HT-29 (cell line): ENCODE measurements around the gene RAP1GAP2. TPM values are rescaled to one million over a fixed set of nuclear protein-coding genes. Genes with fewer than 3 reads are reported as not detected.
"Not testable (repeated sequence)": the region's sequence is repeated elsewhere in the genome, so short reads cannot be mapped to it uniquely, and the experiment has no call there.

Experiments
- DNase-seq: peaks from one replicate; pipeline ENCODE4 v3.0.0-alpha.2; 2015; ENCODE audit warnings: low spot score
- total RNA-seq: library from RNA; depleted of rRNA; stranded (reverse); fragments of >200 nt; shearing (Covaris generic); gene quantifications from 2 replicates; pipeline ENCODE4 v1.2.3, GENCODE V29; 2014

RAP1GAP2 gene
- total RNA-seq, 1 experiment from 2014 or later: 9.6 TPM

- peak; percentile 50 for DNase-seq
These were observed 18.5 kb downstream of the RAP1GAP2 start for GRCh38 chr17:2814481-2815341.

DNA sequence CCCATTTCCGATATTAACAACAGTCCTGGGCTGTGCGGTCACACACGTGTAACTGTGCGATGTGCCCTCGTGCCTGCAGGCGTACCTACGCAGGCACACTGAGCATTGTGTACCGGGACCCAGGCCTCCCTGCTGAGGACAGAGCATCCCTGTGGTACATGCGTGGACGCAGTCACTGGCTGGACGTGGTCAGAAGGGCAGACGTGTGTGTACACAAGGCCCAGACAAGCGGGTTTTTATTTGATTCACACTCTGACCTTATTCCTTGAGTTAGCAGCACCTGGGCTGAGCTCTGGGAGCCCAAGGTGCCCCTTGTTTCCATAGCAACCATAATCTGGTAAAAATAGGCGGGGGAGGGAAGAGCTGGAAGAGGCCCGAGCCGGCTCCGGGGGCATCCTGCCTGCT lies 19.5 kb downstream of the RAP1GAP2 start:
- DNase-seq: peak; percentile 65

DNA sequence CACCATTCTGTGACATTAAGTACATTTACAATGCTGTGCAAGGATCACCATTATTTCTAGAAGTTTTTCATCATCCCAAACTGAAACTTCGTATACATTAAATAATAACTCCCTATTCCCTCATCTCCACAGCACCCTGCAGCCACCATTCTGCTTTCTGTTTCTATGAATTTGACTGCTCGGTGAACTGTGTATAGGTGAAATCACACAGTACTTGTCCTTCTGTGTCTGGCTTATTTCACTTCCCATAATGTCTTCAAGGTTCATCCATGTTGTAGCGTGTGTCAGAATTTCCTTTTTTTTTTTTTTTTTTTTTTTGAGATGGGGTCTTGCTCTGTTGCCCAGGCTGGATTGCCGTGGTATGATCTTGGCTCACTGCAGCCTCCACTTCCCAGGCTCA lies 20.4 kb downstream of the RAP1GAP2 start:
- DNase-seq: no peak

- not testable (repeated sequence) for DNase-seq
These were observed 23.1 kb downstream of the RAP1GAP2 start for GRCh38 chr17:2819294-2819693.

- no peak for DNase-seq
These were observed 23.8 kb downstream of the RAP1GAP2 start for GRCh38 chr17:2819921-2820501.

DNA sequence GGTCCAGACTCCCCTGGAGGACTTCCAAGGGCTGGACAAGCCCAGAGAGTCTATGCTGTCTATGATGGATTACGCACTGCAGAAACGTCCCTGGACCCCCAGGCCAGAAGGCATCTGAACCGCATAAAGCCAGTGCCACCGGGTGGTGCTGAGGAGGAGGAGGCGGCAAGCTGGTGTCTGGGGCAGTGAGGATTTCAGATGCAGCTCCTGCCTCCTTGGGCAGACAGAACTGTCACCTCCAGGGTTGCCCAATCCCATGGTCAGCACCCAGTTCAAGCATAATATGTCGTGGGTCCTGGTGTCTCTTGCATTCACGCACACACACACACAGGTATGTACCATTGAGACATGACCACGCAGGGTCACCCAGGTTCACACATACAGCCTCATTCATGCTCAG lies 25.6 kb downstream of the RAP1GAP2 start:
- DNase-seq: no peak

DNA sequence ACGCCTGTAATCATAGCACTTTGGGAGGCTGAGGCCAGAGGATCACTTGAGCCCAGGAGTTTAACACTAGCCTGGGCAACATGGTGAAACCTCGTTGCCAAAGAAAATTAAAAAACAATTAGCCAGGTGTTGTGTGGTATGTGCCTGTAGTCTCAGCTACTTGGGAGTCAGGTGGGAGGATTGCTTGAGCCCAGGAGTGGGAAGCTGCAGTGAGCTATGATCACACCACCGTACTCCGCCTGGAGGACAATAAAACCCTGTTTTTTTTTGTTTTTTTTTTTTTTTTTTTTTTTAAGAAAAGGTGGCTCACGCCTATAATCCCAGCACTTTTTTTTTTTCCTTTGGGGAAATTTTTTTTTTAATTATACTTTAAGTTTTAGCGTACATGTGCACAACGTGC lies 26.1 kb downstream of the RAP1GAP2 start:
- no peak for DNase-seq

GRCh38 chr17:2825253-2825970 lies 29.2 kb downstream of the RAP1GAP2 start:
- no peak for DNase-seq

GRCh38 chr17:2828397-2829038 lies 32.3 kb downstream of the RAP1GAP2 start:
- DNase-seq: peak; percentile 73

GRCh38 chr17:2830678-2831077 lies 34.4 kb downstream of the RAP1GAP2 start:
- no peak for DNase-seq

GRCh38 chr17:2835780-2836179 lies 39.5 kb downstream of the RAP1GAP2 start:
- DNase-seq: no peak

DNA sequence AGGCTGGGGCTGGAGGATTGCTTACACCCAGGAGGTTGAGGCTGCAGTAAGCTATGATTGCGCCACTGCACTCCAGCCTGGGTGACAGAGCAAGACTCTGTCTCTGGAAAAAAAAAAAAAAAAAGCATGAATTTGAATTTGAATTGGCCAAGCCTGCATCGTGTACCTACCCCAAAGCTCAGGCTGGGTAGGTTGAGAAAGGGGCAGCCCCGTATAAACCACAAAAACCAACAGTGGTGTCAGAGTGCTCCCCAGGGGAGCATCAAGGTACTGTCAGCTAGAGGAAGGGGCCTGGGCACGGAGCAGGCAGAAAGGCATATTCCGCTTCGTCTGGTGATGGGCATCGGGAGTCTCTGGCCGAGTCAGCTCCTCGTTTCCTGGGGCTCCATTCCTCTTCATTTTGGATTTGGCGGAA lies 40.9 kb downstream of the RAP1GAP2 start:
- DNase-seq: no peak

DNA sequence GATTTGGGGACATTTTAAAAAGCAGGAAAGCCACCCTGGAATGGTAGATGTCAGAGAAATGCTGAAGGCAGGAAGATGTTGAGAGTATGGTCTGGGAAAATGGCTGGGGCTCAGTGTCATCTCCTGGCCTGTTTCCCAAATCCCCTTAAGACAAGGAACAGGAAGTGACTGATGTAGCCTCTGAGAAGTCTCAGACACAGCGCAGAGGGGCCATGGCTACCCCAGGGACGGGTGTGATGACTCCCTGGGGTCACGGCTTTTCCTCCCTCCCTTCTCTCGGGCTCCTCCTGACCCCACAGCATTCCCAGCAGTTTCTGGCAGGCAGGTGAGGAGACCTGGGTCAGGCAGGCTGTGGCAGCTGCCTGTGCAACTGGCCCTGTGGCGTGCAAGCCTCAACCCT lies 45.4 kb downstream of the RAP1GAP2 start:
- no peak for DNase-seq

- DNase-seq: no peak
These were observed 46.2 kb downstream of the RAP1GAP2 start for GRCh38 chr17:2842464-2842863.

DNA sequence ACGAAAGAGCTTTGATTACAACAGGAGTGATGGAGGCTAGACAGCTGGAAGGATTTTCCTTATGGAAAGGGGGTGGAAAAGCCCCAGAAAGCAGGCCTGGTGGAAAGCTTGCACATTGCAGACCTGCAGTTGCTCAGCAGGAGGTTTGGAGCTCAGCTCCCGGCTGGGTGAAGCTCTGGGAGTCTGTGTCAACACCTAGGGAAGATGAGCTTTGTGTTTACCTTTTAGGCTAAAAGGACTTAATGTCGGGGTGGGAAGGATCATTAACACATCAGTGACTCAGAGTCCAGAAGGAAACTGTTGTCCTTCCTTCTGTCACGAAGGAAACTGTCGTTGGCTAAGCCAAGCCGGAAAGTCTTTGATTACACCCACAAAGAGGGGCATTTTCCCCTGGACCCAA lies 48.2 kb downstream of the RAP1GAP2 start:
- DNase-seq: peak; percentile 61

DNA sequence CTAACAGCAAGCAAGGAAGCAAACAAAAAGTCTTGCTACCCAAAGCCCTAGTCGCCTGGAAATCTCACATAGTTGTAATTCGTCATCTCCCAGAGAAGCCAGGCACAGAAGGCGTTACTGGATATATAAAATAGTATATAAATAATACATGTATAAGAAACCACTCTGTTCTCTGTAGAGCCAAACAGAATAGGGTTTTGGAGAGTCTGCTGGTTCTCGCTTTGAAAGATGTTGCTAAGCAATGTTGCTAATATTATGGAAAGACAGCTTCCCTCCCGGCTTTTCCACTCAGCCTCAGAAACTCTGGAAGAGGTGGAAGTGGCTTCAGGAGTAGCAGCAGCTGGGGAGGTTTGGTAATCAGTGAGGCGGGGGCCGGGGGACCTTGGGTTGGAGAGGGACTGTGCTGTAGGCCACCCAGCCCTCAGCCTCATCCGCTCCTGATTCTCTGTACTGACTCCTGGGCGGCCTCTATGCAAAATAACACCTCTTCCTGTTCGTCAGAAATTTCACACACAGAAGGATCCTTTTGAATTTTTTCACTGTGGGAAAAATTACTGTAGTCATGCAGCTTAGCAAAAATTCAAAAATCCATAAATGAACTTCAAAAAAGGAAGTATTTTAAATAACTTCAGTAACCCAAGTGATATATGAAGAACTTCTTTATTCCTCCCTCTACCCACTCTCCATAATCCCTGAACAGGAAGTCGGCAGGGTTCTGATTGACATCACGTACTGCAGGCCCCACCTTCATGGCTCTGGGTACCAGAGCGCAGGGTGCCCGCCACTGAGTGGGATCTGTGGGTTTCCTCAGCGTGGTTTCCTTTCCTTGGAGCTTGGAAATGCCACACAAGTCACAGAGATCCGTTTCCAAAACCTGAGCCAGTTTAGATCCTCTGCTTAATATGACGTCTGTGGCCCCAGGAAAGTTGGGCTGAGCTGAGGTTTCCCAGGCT lies 51.4 kb downstream of the RAP1GAP2 start:
- DNase-seq: no peak

- DNase-seq: no peak
These were observed 53.1 kb downstream of the RAP1GAP2 start for GRCh38 chr17:2849327-2849670.

- DNase-seq: no peak
These were observed 54.8 kb downstream of the RAP1GAP2 start for GRCh38 chr17:2850991-2851390.

DNA sequence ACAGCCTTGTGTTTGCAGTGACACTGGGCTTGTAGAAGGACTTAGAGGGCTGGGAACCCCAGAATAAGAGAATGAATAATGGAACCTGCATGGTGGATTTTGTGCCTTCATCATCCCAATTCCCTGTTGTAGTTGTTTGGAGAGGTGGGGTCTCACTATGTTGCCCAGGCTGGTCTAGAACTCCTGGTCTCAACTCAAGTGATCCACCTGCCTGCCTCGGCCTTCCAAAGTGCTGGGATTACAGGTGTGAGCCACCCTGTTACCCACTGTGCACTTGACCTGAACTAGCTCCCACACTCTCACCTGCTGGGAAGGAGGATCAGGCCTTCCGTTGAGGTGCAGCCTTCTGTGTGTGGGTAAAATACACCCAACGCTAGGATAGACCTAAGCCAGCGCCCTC lies 55.4 kb downstream of the RAP1GAP2 start:
- DNase-seq: no peak

- DNase-seq: no peak
These were observed 56.0 kb downstream of the RAP1GAP2 start for GRCh38 chr17:2852221-2852620.

GRCh38 chr17:2852729-2853282 lies 56.6 kb downstream of the RAP1GAP2 start:
- no peak for DNase-seq
